SW 1271 (cell line): Measurements from ENCODE around the gene GKN2.
"Not testable (repeated sequence)": the region's sequence is repeated elsewhere in the genome, so short reads cannot be mapped to it uniquely, and the experiment has no call there.

ENCODE experiments used
- DNase-seq, 2 experiments: peaks; one replicate each; lab custom pipeline; 2025; lab: John Stamatoyannopoulos, UW

Gene GKN2

GRCh38 chr2:68920481-68921170 lies 32.1 kb downstream of the GKN2 start:
- no peak for DNase-seq

GRCh38 chr2:68918497-68918896 lies 34.2 kb downstream of the GKN2 start:
- no peak for DNase-seq

GRCh38 chr2:68917034-68917718 lies 35.5 kb downstream of the GKN2 start:
- no peak for DNase-seq

GRCh38 chr2:68916226-68916625 lies 36.5 kb downstream of the GKN2 start:
- no peak for DNase-seq

GRCh38 chr2:68915393-68915792 lies 37.3 kb downstream of the GKN2 start:
- DNase-seq = no peak

GRCh38 chr2:68913359-68913758 lies 39.3 kb downstream of the GKN2 start:
- no peak for DNase-seq

GRCh38 chr2:68912732-68913131 lies 40.0 kb downstream of the GKN2 start:
- DNase-seq = no peak

GRCh38 chr2:68912111-68912510 lies 40.6 kb downstream of the GKN2 start:
- no peak for DNase-seq

GRCh38 chr2:68911709-68912108 lies 41.0 kb downstream of the GKN2 start:
- DNase-seq = no peak

GRCh38 chr2:68911246-68911645 lies 41.4 kb downstream of the GKN2 start:
- DNase-seq = no peak

GRCh38 chr2:68909793-68910674 lies 42.7 kb downstream of the GKN2 start:
- peak; percentile 20 to 49 for DNase-seq

- peak in 1 of 2 experiments; percentile 26 for DNase-seq
Observed at GRCh38 chr2:68908392-68908970, 44.2 kb downstream of the GKN2 start.

GRCh38 chr2:68907920-68908253 lies 44.8 kb downstream of the GKN2 start:
- no peak for DNase-seq

GRCh38 chr2:68907232-68907919 lies 45.3 kb downstream of the GKN2 start:
- no peak for DNase-seq

GRCh38 chr2:68906716-68907115 lies 46.0 kb downstream of the GKN2 start:
- DNase-seq = no peak

GRCh38 chr2:68905116-68905515 lies 47.6 kb downstream of the GKN2 start:
- no peak for DNase-seq

GRCh38 chr2:68901561-68901960 lies 51.1 kb downstream of the GKN2 start:
- no peak for DNase-seq

GRCh38 chr2:68901199-68901514 lies 51.5 kb downstream of the GKN2 start:
- DNase-seq = no peak

GRCh38 chr2:68900496-68901198 lies 52.0 kb downstream of the GKN2 start:
- DNase-seq = no peak

- not testable (repeated sequence) for DNase-seq
Observed at GRCh38 chr2:68895981-68896380, 56.7 kb downstream of the GKN2 start.
